CD4-positive, alpha-beta T cell treated with Interferon alpha-2 for 1 hour (primary cell): ENCODE measurements around the gene ANKRD66.
A peak's percentile ranks its signal among the peaks of the same experiment; 100 is the strongest.
"Not testable (repeated sequence)": the region's sequence is repeated elsewhere in the genome, so short reads cannot be mapped to it uniquely, and the experiment has no call there.

Source experiments
- DNase-seq, 2 donors: peaks; one replicate each; pipeline ENCODE4 v3.0.0-alpha.2; 2020 to 2022

The ANKRD66 gene

DNA sequence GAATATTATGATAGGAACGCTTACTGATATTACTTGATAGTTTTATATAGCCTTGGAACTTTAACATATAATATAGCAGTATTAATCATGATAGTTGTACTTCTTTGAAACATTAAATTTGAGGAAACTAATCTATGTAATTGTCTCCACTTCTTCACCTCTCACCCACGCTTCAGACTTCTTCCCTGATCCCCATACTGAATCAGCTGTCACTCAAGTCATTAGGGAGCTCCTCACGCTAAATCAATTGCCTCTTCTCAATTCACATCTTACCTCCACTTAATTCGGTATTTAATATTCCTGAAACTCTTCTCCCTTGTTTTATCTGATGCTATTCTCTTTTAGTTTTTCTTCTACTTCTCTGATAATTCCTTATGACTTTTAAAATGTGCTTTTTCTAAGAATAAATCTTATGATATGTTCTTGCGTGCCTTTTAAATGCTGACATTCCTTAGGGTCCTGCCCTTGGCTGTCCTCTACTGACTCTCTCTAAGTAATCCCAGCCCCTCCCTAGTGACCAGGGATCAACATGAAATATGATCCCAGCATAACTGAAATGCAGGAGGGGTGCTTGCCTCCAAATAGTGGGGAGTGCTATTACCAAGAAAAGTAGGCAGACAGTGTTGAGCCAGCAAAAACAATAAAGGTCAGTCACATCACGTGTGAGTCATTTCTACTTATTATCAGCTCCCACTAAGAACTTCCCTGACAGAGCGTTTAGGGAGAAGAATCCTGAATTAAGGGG lies 9.9 kb downstream of the ANKRD66 start:
- no peak for DNase-seq

GRCh38 chr6:46757214-46757596 lies 10.5 kb downstream of the ANKRD66 start:
- DNase-seq, result no peak

DNA sequence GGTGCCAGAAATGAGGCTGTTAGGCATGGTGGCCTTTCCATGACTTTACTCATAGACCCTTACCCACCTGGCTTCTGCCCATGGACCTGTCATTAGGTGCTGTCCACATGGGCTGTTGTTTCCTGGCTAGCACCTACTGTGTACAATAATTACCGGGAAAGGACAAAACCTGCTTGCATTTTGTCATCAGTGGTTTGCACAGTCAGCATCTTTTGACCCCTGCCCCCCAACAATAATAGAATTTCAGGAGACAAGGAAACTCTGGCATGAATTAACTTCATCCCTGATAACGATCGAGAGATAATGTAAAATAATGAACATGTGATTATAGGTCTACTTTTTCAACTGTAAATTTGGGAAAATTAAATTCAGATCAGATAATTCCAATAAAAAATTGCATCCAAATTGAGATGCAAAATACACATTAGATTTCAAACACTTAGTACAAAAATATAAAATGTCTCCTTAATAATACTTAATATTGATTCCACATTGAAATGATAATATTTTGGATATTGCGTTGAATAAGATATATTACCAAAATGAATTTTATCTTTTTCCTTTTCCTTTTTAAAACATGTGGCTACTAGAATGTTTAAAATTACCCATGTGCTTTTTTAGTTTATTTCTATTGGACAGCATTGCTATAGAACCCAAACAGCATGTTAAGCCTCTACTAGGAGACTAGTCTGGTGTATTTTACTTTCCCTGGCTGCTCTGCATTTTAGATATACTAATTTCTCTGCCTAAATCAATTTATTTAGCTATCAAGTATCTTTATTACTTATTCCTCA lies 12.4 kb downstream of the ANKRD66 start:
- DNase-seq, result no peak

- DNase-seq, result no peak
Measured at GRCh38 chr6:46760925-46761324, 14.2 kb downstream of the ANKRD66 start.

- no peak for DNase-seq
Measured at GRCh38 chr6:46763466-46763865, 16.7 kb downstream of the ANKRD66 start.

- DNase-seq, result not testable (repeated sequence)
Measured at GRCh38 chr6:46764280-46764679, 17.5 kb downstream of the ANKRD66 start.

DNA sequence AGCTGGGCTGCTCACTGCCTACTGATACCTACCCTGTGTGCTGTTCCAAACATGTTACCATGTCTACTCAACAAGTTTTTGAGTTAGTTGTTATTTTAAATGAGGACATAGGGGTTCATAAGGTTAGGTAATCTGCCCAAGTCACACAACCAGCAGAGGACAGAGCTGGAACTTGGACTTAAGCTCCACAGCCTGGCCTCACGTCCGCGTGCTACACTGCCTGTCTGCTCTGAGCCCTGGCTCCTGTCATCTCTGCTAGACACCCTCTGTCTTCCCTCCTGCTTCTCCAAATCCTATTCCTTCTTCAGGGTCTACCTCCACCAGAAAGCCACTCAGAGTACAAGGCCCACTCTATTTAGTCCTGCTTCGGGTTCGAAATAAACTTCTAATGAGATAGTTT lies 18.2 kb downstream of the ANKRD66 start:
- no peak for DNase-seq

DNA sequence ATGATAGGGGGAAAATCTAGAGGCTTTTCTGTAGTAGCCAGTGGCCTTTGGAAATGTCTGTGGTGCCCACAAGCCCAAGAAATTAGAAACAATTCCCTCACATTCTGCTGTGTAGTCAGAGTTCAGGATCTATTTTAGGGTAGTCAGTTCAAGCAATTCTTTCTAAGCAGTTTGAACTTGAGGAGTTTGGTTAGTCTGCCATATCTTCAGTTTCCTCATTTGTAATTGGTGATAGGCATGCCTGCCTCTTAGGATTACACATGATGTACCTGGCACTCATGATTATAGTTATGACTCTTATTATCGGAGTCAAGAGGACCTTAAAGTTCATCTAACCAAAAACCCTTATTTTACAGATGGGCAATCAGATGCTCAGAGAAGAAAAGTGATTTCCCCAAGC lies 25.3 kb downstream of the ANKRD66 start:
- no peak for DNase-seq

DNA sequence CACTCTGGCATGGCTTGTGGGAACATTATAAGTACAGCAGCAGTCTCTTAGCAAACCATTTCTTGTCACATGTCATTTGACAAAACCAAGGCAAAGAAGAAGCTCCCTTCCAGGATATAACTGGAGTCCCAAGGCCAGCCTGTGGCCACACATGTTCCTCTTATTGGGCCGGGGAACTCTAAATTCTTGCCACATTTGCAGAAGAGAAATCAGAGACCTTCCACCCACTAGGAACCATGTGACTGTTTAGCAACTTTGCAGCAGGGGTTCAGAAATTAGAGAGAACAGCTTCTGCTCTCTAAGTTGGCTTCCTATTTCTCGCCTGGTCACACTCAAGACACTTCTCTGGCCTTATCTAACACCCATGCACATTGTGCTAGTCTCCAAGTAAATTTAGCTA lies 26.0 kb downstream of the ANKRD66 start:
- peak; percentile 25 to 61 for DNase-seq

DNA sequence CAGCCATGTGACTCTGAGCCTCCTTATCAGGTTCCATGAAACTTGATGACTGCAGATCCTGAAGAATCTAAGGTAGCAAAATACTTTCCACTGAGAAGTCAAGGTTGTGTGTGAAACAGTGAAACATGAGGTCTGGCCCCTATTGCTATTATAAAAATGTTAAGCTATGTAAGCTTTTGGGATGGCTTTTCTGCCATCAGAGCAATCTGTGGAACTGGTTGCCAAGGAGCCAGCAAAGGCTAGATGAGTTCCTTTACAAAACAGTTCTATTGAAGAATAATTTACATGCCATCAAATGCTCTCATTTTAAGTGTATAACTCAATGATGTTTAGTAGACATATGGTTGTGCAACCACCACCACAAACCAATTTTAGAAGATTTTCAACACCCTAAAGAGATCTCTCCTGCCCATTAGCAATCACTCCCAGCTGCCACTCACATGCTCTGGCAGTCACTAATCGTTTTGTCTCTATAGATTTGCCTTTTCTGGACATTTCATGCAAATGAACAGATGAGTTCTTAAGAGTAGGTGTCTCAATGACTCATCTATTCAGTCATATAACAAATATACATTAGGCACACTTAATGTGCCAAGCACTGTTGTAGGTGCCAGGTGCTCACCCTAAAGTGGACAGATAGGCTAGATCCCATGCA lies 26.6 kb downstream of the ANKRD66 start:
- DNase-seq, result no peak

DNA sequence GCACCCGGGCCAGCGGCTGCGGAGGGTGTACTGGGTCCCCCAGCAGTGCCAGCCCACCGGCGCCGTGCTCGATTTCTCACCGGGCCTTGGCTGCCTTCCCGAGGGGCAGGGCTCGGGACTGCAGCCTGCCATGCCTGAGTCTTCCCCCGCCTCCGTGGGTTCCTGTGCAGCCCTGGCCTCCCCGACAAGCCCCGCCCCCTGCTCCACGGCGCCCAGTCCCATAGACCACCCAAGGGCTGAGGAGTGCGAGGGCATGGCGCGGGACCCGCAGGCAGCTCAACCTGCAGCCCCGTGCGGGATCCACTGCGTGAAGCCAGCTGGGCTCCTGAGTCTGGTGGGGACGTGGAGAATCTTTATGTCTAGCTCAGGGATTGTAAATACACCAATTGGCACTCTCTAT lies 28.0 kb downstream of the ANKRD66 start:
- not testable (repeated sequence) for DNase-seq

- DNase-seq, result no peak
Measured at GRCh38 chr6:46776070-46776712, 29.5 kb downstream of the ANKRD66 start.

GRCh38 chr6:46777476-46778346 lies 31.0 kb downstream of the ANKRD66 start:
- no peak for DNase-seq

GRCh38 chr6:46781478-46782378 lies 35.0 kb downstream of the ANKRD66 start:
- DNase-seq, result peak; percentile 16 to 20

DNA sequence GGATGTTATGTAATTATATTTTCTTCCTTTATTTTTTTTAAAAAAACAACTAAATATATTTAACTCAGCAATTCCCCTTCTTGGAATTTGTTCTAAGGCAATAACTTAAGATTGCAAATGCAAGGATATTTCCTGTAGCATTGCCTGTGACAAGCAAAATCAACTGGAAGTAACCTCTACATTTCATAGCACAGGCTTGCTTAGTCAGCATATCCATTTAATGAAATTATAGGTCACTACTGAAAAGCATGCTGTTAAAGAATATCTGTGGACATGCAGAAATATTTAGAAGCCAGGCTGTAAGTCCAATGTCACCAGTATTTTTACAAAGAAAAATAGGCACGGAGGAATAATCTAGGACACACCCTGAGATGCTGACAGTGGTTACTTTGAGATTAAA lies 37.8 kb downstream of the ANKRD66 start:
- DNase-seq, result no peak

DNA sequence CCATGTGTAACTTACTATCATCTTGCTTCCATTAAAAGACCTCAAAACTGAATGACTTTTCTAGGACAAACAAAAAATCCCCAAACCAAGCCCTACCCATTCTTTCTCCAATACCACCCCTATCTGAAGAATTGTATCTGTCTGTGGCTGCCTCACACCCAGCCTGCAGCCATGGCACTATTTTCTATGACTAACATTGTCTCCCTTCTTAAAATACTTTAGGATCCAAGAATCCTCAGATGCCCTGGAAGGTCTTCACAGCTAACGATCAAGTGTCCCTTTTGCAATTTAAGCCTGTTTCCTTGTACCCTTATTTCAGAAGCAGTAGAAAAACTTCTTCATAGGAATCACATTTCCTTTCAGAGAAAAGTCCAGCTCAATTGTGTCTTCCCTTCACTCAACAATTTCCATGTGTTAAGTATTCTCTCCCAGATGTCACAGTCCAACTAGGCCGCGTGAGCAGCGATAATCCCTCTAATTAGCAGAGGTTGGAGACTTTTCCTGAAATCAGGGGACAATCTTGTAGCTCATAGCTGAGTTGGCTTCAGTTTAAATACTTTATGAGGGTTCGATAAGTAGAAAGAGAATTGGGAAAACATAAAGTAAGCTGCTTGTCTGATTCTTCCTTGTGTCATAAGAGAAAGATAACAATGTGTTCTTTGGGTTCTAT lies 41.3 kb downstream of the ANKRD66 start:
- no peak for DNase-seq

GRCh38 chr6:46788791-46789190 lies 42.1 kb downstream of the ANKRD66 start:
- no peak for DNase-seq

- no peak for DNase-seq
Measured at GRCh38 chr6:46789434-46790354, 43.0 kb downstream of the ANKRD66 start.

DNA sequence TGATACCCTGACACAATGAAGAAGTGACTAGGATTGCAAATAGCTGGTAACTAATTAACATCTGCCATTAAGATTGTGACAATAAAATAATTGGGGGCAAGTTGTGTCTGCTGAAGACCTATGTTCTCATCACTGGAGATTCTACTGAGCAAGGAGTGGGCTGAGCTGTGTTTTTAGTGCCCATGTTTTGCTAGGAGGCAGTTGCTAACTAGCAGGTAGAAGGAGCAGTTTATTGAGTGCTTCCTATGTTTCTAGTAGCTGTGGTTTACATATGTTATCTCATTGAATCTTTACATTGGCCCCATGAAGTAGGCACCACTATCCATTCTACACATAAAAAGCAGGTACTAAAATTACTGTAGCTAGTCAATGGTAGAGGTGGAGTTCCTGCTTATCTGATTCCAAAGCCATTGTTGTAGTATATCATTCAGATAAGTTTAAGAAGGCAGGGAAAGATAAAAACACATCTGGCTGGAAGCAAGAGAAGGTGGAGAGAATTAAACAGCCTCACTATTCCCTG lies 43.7 kb downstream of the ANKRD66 start:
- DNase-seq, result no peak
